T-cell (primary cell): ENCODE data around the gene PORCN. TPM values are rescaled to one million over a fixed set of nuclear protein-coding genes. Genes with fewer than 3 reads are reported as not detected.
A peak's percentile ranks its signal among the peaks of the same experiment; 100 is the strongest.

Experiments used
- ATAC-seq, 4 experiments: fragments of 200-7000 bp in 3 of 4; fragments of 150-1000 bp in 1 of 4; cut with Tn5 transposase; replicated peaks in 1 of 4; 1 replicate in 3 of 4; 2 replicates in 1 of 4; pipeline ENCODE4 v1.10.0; 2021; ENCODE audit warnings: moderate library complexity in 3 of 4, mild to moderate bottlenecking in 2 of 4, moderate number of reproducible peaks in 1 of 4
- CTCF ChIA-PET, 2 donors: fragments of 300-600 bp; sonication (Branson Sonifier 250); formaldehyde crosslinking; loops; one replicate each; lab custom pipeline; 2022; ENCODE audit warnings: antibody characterized with exemption in 2 of 2; lab: Charles Lee
- POLR2A ChIA-PET, 2 donors: fragments of 300-600 bp; sonication (Branson Sonifier 250); formaldehyde crosslinking; loops; one replicate each; lab custom pipeline; 2022; ENCODE audit warnings: antibody characterized with exemption in 2 of 2; lab: Charles Lee
- DNase-seq, 35 experiments: peaks; one replicate each; pipeline versions ENCODE4 v3.0.0 to v3.0.0-alpha.2; 2013 to 2023
- H3K27ac ChIP-seq: one replicate; pipeline ENCODE4 v1.5.1; 2013; ENCODE audit warnings: low read length
- H3K27me3 ChIP-seq, 2 experiments: replicated peaks in 1 of 2; 1 replicate in 1 of 2; 2 replicates in 1 of 2; pipeline versions ENCODE4 v1.6.1 to v1.7.0; 2013; ENCODE audit warnings: low read length in 1 of 2, mixed read lengths in 1 of 2; ENCODE audit not compliant: control insufficient read depth in 2 of 2, insufficient read depth in 2 of 2; ENCODE audit errors: extremely low read depth in 1 of 2
- H3K36me3 ChIP-seq, 2 donors: 1 replicate in 1 of 2; 2 replicates in 1 of 2; pipeline versions ENCODE4 v1.6.1 to v1.7.0; 2013; ENCODE audit warnings: low read length in 1 of 2; ENCODE audit not compliant: control insufficient read depth in 2 of 2, insufficient read depth in 1 of 2; ENCODE audit errors: extremely low read depth in 1 of 2
- H3K4me1 ChIP-seq, 2 experiments: 1 replicate in 1 of 2; 2 replicates in 1 of 2; pipeline versions ENCODE4 v1.6.1 to v1.7.0; 2013; ENCODE audit warnings: low read length in 2 of 2, mixed read lengths in 1 of 2; ENCODE audit not compliant: insufficient read depth in 2 of 2, control insufficient read depth in 1 of 2; ENCODE audit errors: extremely low read depth in 1 of 2
- H3K4me3 ChIP-seq, 2 donors: 1 replicate in 1 of 2; 2 replicates in 1 of 2; pipeline versions ENCODE4 v1.5.1 to v1.7.0; 2013; ENCODE audit warnings: mild to moderate bottlenecking in 2 of 2, low read length in 1 of 2, moderate library complexity in 1 of 2; ENCODE audit not compliant: control insufficient read depth in 1 of 2; ENCODE audit errors: extremely low read depth in 1 of 2
- H3K9me3 ChIP-seq: 2 replicates; pipeline ENCODE4 v1.7.0; 2013
- H3K27ac Mint-ChIP-seq, 2 donors: one replicate each; pipeline ENCODE4 v1.8.0; 2020 to 2021; ENCODE audit warnings: mild to moderate bottlenecking in 2 of 2, mixed read lengths in 2 of 2
- H3K27me3 Mint-ChIP-seq, 2 donors: one replicate each; pipeline ENCODE4 v1.8.0; 2021 to 2022; ENCODE audit warnings: mixed read lengths in 2 of 2
- H3K36me3 Mint-ChIP-seq: one replicate; pipeline ENCODE4 v1.8.0; 2021; ENCODE audit warnings: mixed read lengths
- H3K4me1 Mint-ChIP-seq, 3 donors: one replicate each; pipeline ENCODE4 v1.8.0; 2020 to 2022; ENCODE audit warnings: mixed read lengths in 3 of 3, mild to moderate bottlenecking in 1 of 3
- H3K4me3 Mint-ChIP-seq, 3 donors: one replicate each; pipeline ENCODE4 v1.8.0; 2020 to 2022; ENCODE audit warnings: mild to moderate bottlenecking in 3 of 3, mixed read lengths in 3 of 3, moderate library complexity in 3 of 3
- H3K9me3 Mint-ChIP-seq, 3 donors: one replicate each; pipeline ENCODE4 v1.8.0; 2020 to 2022; ENCODE audit warnings: mixed read lengths in 3 of 3
- WGBS: methylation state at CpG from one replicate; pipeline ENCODE4 v1.1.5; 2013; ENCODE audit warnings: missing lambda C conversion rate; ENCODE audit not compliant: insufficient coverage; 5-methylcytosine and 5-hydroxymethylcytosine counted together
- total RNA-seq, 35 experiments: library from RNA in 6 of 35; stranded (reverse) in 6 of 35; fragments of 120-200 nt in 1 of 35; gene quantifications; one replicate each; pipeline versions ENCODE4 v1.2.1 to v1.2.4 and lab custom pipeline; 2013 to 2026

Gene PORCN
- total RNA-seq (10 to 100 TPM; 16.8 to 21.7 (median 18.6) TPM), total RNA-seq (lab: John Stamatoyannopoulos, UW) (2.5 to 18.9 (median 11.8) reads per million in 29 experiments)
- total RNA-seq (2013), result 10.2 TPM

GRCh38 chrX:48508400-48509244 is at the start of gene PORCN:
TSS of gene PORCN (plus strand) at chrX:48508992. CDS start at chrX:48509821, 829 bp downstream.
- Histone ChIP-seq H3K27ac (peak within 1 kb of the TSS; percentile 74), H3K9me3 (no peaks in the 10 kb centered on the region), H3K4me1 (peaks cover 0 to 22% of the 10 kb centered on the region in 2 experiments), H3K36me3 (peaks cover 0 to 8% of the 10 kb centered on the region in 2 donors), H3K4me3 (peak within 1 kb of the TSS; percentile 53 to 73), H3K27me3 (no peaks in the 10 kb centered on the region)
- WGBS, result under 1% methylated on average over 33 of the region's 65 CpGs
- peak within 1 kb of the TSS; percentile 86 to 90 (median 88) for H3K4me3 Mint-ChIP-seq
- H3K4me1 Mint-ChIP-seq, result peaks cover 10 to 32% (median 26%) of the 10 kb centered on the region in 3 donors
- POLR2A ChIA-PET, result no interaction called here
- CTCF ChIA-PET, result no interaction called here
- H3K36me3 Mint-ChIP-seq, result peaks cover 10% of the 10 kb centered on the region
- H3K27ac Mint-ChIP-seq, result peak within 1 kb of the TSS; percentile 85
- no peaks in the 10 kb centered on the region for H3K9me3 Mint-ChIP-seq
- H3K27me3 Mint-ChIP-seq, result no peaks in the 10 kb centered on the region
- peak; percentile 51 to 81 (median 69) for DNase-seq
- peak; percentile 96 to 98 (median 96) for ATAC-seq

GRCh38 chrX:48459483-48459882 is 49.3 kb upstream of the PORCN start:
- no peaks in the 10 kb centered on the region for H3K4me1 ChIP-seq
- no peaks in the 10 kb centered on the region for H3K27me3 ChIP-seq
- 93% methylated on average over 3 of the region's 6 CpGs for WGBS
- no peak overlapping the region for H3K4me3 ChIP-seq
- POLR2A ChIA-PET, result no interaction called here
- Mint-ChIP-seq H3K27me3 (peaks cover 0 to 14% of the 10 kb centered on the region in 2 donors), H3K4me3 (no peak overlapping the region), H3K4me1 (peaks cover 0 to 4% (median 4%) of the 10 kb centered on the region in 3 donors), H3K9me3 (peaks cover 0 to 3% (median 0%) of the 10 kb centered on the region in 3 donors), H3K36me3 (peaks cover 25% of the 10 kb centered on the region), H3K27ac (no peak overlapping the region)
- peaks cover 0 to 12% of the 10 kb centered on the region in 2 donors for H3K36me3 ChIP-seq
- ATAC-seq, result no peak
- no peak for DNase-seq
- no peak overlapping the region for H3K27ac ChIP-seq
- CTCF ChIA-PET, result no interaction called here
- H3K9me3 ChIP-seq, result no peaks in the 10 kb centered on the region

- Mint-ChIP-seq H3K27ac (no peak overlapping the region), H3K27me3 (peaks cover 0 to 14% of the 10 kb centered on the region in 2 donors), H3K4me3 (no peak overlapping the region), H3K9me3 (no peaks in the 10 kb centered on the region), H3K4me1 (peaks cover 0 to 6% (median 4%) of the 10 kb centered on the region in 3 donors), H3K36me3 (peaks cover 26% of the 10 kb centered on the region)
- H3K9me3 ChIP-seq, result no peaks in the 10 kb centered on the region
- ChIA-PET POLR2A (no interaction called here), CTCF (no interaction called here)
- no peaks in the 10 kb centered on the region for H3K4me1 ChIP-seq
- no peak overlapping the region for H3K4me3 ChIP-seq
- no peak for DNase-seq
- 92% methylated on average over 2 of the region's 3 CpGs for WGBS
- ATAC-seq, result no peak
- H3K36me3 ChIP-seq, result peaks cover 0 to 12% of the 10 kb centered on the region in 2 donors
- H3K27me3 ChIP-seq, result no peaks in the 10 kb centered on the region
- no peak overlapping the region for H3K27ac ChIP-seq
Measured at GRCh38 chrX:48460031-48460430, 48.8 kb upstream of the PORCN start.

GRCh38 chrX:48460606-48461005 is 48.2 kb upstream of the PORCN start:
- POLR2A ChIA-PET, result no interaction called here
- H3K27ac ChIP-seq, result no peak overlapping the region
- peaks cover 32% of the 10 kb centered on the region for H3K36me3 Mint-ChIP-seq
- no peak overlapping the region for H3K27ac Mint-ChIP-seq
- peaks cover 0 to 2% of the 10 kb centered on the region in 2 experiments for H3K4me1 ChIP-seq
- peaks cover 0 to 14% of the 10 kb centered on the region in 2 donors for H3K27me3 Mint-ChIP-seq
- H3K4me3 Mint-ChIP-seq, result no peak overlapping the region
- H3K4me1 Mint-ChIP-seq, result peaks cover 0 to 12% (median 4%) of the 10 kb centered on the region in 3 donors
- ATAC-seq (no peak), DNase-seq (no peak)
- no peaks in the 10 kb centered on the region for H3K27me3 ChIP-seq
- peaks cover 0 to 12% of the 10 kb centered on the region in 2 donors for H3K36me3 ChIP-seq
- no CpG with 5 or more reads among the region's 11 CpGs for WGBS
- no peaks in the 10 kb centered on the region for H3K9me3 Mint-ChIP-seq
- no peaks in the 10 kb centered on the region for H3K9me3 ChIP-seq
- no peak overlapping the region for H3K4me3 ChIP-seq
- CTCF ChIA-PET, result no interaction called here

- H3K4me1 ChIP-seq, result peaks cover 0 to 3% of the 10 kb centered on the region in 2 experiments
- H3K27me3 Mint-ChIP-seq, result peaks cover 0 to 14% of the 10 kb centered on the region in 2 donors
- DNase-seq (no peak), ATAC-seq (no peak)
- no peaks in the 10 kb centered on the region for H3K9me3 Mint-ChIP-seq
- H3K27ac ChIP-seq, result no peak overlapping the region
- ChIA-PET CTCF (no interaction called here), POLR2A (no interaction called here)
- no peaks in the 10 kb centered on the region for H3K9me3 ChIP-seq
- peaks cover 0 to 12% of the 10 kb centered on the region in 2 donors for H3K36me3 ChIP-seq
- H3K27me3 ChIP-seq, result no peaks in the 10 kb centered on the region
- 100% methylated on average over 4 of the region's 6 CpGs for WGBS
- H3K4me3 ChIP-seq, result no peak overlapping the region
- no peak overlapping the region for H3K4me3 Mint-ChIP-seq
- H3K4me1 Mint-ChIP-seq, result peaks cover 3 to 15% (median 6%) of the 10 kb centered on the region in 3 donors
- H3K36me3 Mint-ChIP-seq, result peaks cover 35% of the 10 kb centered on the region
- no peak overlapping the region for H3K27ac Mint-ChIP-seq
Measured at GRCh38 chrX:48461830-48462229, 47.0 kb upstream of the PORCN start.

- peaks cover 19% of the 10 kb centered on the region for H3K36me3 Mint-ChIP-seq
- CTCF ChIA-PET, result interaction anchor here in 1 of 2 donors (0.6 kb wide), 1 partner anchor 38 kb away, joined by 3 read pairs; no protein-coding TSS in a partner anchor
- Histone ChIP-seq H3K36me3 (peaks cover 0 to 7% of the 10 kb centered on the region in 2 donors), H3K9me3 (no peaks in the 10 kb centered on the region), H3K4me3 (no peak overlapping the region), H3K27ac (no peak overlapping the region), H3K4me1 (peaks cover 0 to 24% of the 10 kb centered on the region in 2 experiments), H3K27me3 (no peaks in the 10 kb centered on the region)
- POLR2A ChIA-PET, result interaction anchor here in 1 of 2 donors (0.5 kb wide), 1 partner anchor 112 kb away, joined by 3 read pairs; no protein-coding TSS in a partner anchor
- H3K4me1 Mint-ChIP-seq, result peaks cover 13 to 36% (median 28%) of the 10 kb centered on the region in 3 donors
- peaks cover 0 to 14% of the 10 kb centered on the region in 2 donors for H3K27me3 Mint-ChIP-seq
- H3K9me3 Mint-ChIP-seq, result no peaks in the 10 kb centered on the region
- DNase-seq, result no peak
- WGBS, result 89% methylated on average over 7 of the region's 10 CpGs
- H3K4me3 Mint-ChIP-seq, result no peak overlapping the region
- no peak overlapping the region for H3K27ac Mint-ChIP-seq
- ATAC-seq, result no peak
Measured at GRCh38 chrX:48465336-48465933, 43.4 kb upstream of the PORCN start.
